ENCODE measurements around the gene AP2B1. TPM values are rescaled to one million over a fixed set of nuclear protein-coding genes. Genes with fewer than 3 reads are reported as not detected.
"Not testable (repeated sequence)": the region's sequence is repeated elsewhere in the genome, so short reads cannot be mapped to it uniquely, and the experiment has no call there.

AP2B1 gene
- total RNA-seq, 1 experiment from 2014 or later = 61.4 TPM

DNA sequence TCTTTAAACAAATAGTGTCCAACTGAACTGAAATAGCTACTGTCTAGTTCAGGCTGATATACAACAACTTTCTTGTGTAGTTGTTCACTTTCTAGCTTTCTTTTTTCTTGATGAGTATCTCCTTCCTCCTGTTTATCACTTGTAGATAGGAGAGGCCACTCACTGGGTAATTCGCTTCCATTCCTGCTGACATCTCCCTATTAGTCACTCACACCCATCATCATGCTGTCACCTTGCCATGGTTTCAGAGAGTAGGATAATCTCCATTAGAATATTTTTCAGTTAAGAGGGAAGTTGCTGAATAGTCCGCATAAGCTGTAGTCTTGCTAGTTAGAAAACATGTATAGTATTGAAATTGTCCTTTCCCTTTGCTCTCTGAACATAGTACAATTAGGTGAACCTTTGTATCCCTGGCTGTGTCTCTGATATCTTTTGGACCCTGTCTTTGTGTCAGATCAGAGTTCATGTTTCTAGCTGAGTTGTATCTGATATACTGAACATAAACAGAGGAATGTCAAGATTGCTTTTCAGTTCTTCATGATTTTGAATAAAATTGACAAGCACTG is 79.9 kb downstream of the AP2B1 start:
- no peak for DNase-seq (ENCODE audit: low read depth, low spot score)
- in situ Hi-C loops (cut with HindIII; ENCODE audit: low pct_unique_long_range_greater_than_20kb, low sequenced_read_pairs) = no loop called here

DNA sequence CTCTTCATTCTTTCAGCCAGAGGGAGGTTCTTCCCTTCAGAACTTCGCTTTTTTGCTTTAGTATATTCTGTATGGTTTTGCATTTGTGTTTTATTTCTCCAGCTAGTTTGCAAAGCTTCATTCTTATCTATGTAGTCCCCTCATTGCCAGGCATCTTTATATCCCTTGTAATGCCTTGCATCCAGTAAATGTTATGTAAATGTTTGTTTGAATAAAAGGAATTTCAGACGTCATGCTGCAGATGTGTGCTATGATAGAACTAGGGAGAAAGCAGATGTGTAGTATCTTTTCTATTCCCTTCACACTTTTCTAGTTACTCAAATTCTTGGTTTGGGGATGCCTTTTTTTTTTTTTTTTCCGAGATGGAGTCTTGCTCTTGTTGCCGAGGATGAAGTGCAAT is 81.7 kb downstream of the AP2B1 start:
- no peak for DNase-seq (ENCODE audit: low read depth, low spot score)
- in situ Hi-C loops (cut with HindIII; ENCODE audit: low pct_unique_long_range_greater_than_20kb, low sequenced_read_pairs) = no loop called here

DNA sequence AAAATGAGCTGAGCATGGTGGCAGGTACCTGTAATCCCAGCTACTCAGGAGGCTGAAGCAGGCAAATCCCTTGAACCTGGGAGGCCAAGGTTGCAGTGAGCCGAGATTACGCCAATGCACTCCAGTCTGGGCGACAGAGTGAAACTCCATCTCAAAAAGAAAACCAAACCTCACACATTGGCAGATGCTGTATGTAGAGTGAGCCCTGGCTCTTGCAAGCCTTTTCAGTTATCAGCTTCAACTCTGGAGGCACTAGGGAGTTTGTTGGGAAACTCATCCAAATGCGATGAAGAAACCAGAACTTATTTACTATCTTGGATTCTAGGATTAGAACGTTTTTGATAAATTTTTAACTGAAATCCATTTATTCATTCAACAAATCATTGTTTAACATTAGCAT is 87.4 kb downstream of the AP2B1 start:
- in situ Hi-C loops (cut with HindIII; ENCODE audit: low pct_unique_long_range_greater_than_20kb, low sequenced_read_pairs) = no loop called here
- no peak for DNase-seq (ENCODE audit: low read depth, low spot score)

DNA sequence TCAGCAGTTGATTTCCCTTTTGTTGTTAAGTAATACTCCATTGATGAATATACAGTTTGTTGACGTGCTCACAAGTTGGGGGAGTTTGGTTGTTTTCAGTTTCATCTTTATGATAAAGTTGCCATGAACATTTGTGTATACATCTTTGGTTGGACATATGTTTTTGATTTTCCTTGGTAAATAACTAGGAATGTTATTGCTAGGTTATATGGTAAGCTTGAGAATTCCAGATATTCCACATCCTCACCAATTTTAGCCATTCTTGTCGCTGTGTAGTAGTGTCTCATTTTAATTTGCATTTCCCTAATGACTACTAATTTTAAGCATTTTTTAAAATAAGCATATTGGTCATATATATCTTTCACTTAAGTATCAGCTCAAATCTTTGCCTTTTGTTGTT is 89.3 kb downstream of the AP2B1 start:
- in situ Hi-C loops (cut with HindIII; ENCODE audit: low pct_unique_long_range_greater_than_20kb, low sequenced_read_pairs) = no loop called here
- no peak for DNase-seq (ENCODE audit: low read depth, low spot score)

DNA sequence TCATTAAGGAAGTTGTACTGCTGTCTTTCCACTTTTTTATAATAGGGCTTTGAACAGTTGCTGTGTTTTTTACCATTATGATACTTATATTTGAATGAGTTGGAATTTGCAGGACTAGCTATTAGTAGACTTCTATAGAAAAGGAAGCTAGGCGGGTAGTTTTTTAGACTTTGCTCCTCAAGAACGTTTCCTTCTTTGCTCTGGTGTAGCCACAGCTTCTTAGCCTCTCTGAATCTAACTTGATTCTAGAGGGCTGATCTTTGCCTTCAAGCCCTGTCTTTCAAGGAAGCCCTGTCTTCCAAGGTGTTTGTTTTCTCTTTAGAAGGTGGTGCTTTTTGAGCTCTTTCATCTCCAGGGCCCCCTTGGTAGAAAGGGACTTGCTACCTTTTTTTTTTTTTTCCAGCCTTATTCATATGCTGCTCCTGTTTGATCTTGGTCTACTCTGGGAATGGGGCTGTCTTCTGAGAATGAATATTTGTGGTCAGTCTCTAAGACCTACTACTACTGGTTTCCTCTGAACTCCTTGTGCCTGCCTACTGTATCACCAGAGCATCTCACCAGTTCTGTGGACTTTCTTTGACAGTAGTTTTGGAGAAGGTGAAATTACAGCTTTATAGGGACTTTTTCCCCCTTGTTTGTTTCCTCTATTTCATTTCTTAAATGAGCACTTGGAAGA is 92.0 kb downstream of the AP2B1 start:
- DNase-seq (ENCODE audit: low read depth, low spot score) = no peak
- in situ Hi-C loops (cut with HindIII; ENCODE audit: low pct_unique_long_range_greater_than_20kb, low sequenced_read_pairs) = no loop called here

DNA sequence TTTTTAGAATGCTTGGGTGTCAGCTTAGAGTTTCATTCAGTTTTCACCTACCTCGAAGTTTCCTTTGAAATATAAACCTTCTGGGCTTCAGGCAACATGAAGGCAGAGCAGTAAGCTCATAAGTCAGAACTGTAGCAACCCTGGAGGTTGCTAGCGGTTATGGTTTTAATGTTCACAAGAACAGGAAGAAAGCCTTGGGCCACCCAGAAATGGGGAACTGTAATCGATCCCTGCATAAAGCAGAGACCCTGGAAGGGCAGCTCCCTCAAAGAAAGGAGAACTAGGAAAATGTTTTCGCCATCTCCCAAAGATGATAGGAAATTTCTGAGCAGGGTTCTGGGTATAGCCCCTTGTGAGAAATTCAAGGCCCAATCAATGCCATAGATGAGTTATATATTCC is 96.5 kb downstream of the AP2B1 start:
- in situ Hi-C loops (cut with HindIII; ENCODE audit: low pct_unique_long_range_greater_than_20kb, low sequenced_read_pairs) = no loop called here
- no peak for DNase-seq (ENCODE audit: low read depth, low spot score)

DNA sequence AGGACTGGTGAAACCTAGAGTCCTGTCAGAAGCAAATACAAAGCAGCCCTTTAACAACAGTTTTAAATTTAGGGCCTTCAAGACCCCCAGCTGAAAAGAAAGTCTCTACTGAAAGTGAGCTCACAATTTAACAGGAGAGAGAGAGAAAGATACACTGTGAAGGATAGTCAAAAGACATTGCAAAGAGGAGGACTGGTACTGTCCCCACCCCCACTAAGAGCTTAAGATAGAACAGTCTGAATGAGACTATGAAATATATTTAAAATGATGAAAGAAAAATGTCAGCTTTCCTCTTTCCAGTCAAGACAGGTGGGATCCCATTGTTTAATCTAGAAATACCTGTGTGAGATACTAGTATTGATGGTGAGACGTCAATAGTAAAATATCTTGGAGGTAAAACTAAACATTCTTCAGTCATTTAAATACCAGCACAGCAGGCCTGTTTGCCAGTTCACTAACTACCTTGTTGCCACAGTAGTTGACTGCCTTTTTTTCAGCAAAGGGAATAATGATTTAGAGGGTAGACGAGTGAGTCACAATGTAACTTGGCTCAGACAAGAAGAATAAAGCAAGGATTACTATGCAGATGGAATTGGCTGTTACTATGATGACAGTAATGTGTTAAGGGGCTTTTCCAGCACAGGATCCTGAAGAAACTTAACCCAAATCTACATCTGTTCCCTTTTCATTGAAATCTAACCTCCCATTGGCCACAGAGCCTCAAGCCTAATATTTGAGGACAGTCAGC is 97.1 kb downstream of the AP2B1 start:
- in situ Hi-C loops (cut with HindIII; ENCODE audit: low pct_unique_long_range_greater_than_20kb, low sequenced_read_pairs) = no loop called here
- DNase-seq (ENCODE audit: low read depth, low spot score) = no peak

DNA sequence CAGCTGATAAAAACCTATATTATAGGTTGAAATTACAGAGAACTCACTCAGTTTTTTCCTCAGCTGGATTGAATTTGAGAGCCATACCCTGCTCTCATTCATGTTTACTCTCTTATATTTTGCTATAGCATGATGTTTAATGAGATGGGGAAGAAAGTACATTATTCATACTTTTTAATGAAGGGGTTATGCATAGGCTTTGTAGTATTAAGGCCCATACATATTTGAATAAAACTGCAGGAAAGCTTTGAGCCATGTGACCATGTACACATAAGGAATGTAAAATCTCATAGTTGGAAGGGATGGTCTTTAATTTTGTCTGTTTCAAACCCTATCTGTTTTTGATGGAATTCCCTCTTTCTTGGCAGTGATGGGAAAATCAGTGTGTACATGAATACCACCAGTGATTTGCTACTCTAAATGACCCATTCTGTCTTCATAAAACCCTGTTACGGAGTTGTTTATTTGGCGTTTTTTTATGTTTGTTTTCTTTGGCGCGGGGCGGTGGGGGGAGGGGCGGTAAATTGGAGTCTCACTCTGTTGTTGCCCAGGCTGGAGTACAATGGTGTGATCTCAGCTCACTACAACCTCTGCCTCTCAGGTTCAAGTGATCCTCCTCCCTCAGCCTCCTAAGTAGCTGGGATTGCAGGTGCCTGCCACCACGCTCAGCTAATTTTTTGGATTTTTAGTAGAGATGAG is 105.5 kb downstream of the AP2B1 start:
- no peak for DNase-seq (ENCODE audit: low read depth, low spot score)
- in situ Hi-C loops (cut with HindIII; ENCODE audit: low pct_unique_long_range_greater_than_20kb, low sequenced_read_pairs) = no loop called here

DNA sequence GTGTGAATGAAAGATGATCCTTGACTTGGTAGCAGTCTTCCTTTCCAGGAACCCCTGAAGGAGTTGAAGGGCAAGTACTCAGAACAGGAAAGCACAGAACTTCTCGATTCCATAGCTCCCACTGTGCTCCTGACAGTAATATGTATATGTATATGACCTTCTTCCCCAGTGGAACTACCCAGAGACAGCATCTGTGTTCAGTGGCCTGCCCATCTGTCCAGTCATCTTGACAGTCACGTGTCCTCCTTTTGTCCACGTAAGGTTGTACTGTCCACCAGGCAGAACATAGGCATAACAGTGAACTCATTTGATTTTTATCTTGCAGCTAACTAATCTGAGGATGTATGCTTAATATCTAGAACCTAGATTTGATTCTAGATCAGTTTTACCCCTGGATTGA is 106.5 kb downstream of the AP2B1 start:
- no peak for DNase-seq (ENCODE audit: low read depth, low spot score)
- in situ Hi-C loops (cut with HindIII; ENCODE audit: low pct_unique_long_range_greater_than_20kb, low sequenced_read_pairs) = no loop called here

DNA sequence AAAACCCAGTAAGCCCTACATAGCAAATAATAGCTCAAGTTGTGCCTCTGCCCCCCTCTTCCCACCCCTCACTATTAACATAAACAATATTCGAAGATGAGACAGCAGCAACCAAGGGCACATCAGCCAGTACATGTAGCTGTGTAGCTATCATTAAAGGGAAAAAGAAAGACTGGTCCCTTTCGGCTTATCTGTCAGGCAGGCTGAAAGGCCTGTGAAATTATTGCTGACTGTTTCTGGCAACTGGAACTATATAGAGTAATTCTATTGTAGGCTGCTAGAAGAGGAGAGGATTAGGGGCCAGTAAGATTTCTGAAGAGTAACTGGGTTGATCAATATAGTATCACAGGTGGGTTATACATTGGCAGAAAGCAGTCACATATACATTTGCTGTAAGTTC is 107.8 kb downstream of the AP2B1 start:
- DNase-seq (ENCODE audit: low read depth, low spot score) = no peak
- in situ Hi-C loops (cut with HindIII; ENCODE audit: low pct_unique_long_range_greater_than_20kb, low sequenced_read_pairs) = no loop called here

DNA sequence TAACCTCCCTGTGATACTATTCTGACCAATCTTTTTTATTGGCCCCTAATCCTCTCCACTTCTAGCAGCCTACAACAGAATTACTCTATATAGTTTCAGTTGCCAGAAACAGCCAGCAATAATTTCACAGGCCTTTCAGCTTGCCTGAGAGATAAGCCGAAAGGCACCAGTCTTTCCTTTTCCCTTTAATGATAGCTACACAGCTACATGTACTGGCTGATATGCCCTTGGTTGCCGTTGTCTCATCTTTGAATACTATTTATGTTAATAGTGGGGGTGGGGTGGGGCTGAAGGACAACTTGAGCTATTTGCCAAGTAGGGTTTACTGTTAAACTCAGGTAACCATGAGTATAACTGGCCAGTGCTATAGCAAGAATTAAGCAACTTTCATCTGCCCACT is 108.5 kb downstream of the AP2B1 start:
- no peak for DNase-seq (ENCODE audit: low read depth, low spot score)
- in situ Hi-C loops (cut with HindIII; ENCODE audit: low pct_unique_long_range_greater_than_20kb, low sequenced_read_pairs) = no loop called here

DNA sequence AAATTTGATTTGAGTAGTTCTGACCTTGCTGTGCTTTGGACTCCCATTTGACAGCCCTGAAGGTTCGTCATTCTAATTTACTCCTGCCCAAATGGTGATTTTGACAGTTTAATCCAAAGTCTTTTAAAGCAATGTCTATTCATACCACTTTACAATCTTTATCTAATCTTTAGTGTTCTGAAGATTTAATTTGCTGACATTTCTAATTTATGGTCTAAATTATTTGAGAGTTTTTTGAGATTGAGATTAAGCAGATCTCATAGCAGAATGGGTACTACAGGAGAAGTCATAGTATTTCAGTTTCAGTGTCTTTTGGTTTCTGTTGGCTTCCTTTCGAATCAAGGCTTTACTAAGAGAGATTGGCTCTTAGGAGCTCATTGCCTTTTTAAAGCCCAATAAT is 111.7 kb downstream of the AP2B1 start:
- DNase-seq (ENCODE audit: low read depth, low spot score) = no peak
- in situ Hi-C loops (cut with HindIII; ENCODE audit: low pct_unique_long_range_greater_than_20kb, low sequenced_read_pairs) = no loop called here

DNA sequence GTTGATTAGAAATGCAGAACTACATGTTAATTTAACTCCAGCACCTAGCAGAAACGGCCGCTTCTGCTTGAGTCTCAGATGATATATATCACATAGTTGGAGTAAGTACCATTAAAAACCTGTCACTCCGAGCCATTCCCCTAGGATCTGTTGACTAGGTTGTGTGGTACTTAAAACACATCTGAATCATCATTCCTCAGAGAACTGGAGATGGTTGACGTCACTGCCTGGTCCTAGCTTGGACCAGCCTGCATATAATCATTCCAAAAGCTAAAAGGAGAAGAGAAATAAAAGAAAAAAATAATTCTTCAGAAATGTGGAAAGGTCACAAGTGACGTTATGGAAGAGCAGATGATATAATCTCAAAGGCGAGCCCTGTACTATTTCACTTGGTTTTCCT is 113.0 kb downstream of the AP2B1 start:
- DNase-seq (ENCODE audit: low read depth, low spot score) = peak; percentile 45
- in situ Hi-C loops (cut with HindIII; ENCODE audit: low pct_unique_long_range_greater_than_20kb, low sequenced_read_pairs) = no loop called here

DNA sequence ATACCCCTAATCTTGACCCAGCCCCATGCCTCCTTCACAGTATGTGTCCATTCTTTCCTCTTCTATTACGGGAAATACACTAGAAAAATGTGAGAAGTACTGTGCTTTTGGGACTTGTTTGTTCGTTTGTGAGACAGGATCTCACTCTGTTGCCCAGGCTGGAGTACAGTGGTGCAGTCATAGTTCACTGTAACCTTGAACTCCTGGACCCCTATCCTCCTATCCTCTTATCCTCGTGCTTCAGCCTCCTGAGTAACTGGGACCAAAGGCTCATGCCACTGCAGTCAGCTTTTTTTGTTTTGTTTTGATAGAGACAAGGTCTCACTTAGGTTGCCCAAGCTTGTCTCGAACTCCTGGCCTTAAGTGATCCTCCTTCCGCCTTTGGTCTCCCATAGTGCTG is 114.4 kb downstream of the AP2B1 start:
- in situ Hi-C loops (cut with HindIII; ENCODE audit: low pct_unique_long_range_greater_than_20kb, low sequenced_read_pairs) = no loop called here
- DNase-seq (ENCODE audit: low read depth, low spot score) = no peak

DNA sequence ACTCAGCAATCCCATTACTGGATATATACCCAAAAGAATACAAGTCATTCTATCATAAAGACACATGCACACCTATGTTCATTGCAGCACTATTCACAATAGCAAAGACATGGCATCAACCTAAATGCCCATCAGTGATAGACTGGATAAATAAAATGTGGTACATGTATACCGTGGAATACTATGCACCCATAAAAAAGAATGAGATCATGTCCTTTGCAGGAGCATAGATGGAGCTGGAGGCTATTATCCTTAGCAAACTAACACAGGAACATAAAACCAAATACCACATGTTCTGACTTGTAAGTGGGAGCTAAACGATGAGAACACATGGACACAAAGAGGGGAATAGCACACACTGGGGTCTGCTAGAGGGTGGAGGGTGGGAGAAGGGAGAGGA is 116.2 kb downstream of the AP2B1 start:
- DNase-seq (ENCODE audit: low read depth, low spot score); in situ Hi-C loops (cut with HindIII; ENCODE audit: low pct_unique_long_range_greater_than_20kb, low sequenced_read_pairs): not testable (repeated sequence)

DNA sequence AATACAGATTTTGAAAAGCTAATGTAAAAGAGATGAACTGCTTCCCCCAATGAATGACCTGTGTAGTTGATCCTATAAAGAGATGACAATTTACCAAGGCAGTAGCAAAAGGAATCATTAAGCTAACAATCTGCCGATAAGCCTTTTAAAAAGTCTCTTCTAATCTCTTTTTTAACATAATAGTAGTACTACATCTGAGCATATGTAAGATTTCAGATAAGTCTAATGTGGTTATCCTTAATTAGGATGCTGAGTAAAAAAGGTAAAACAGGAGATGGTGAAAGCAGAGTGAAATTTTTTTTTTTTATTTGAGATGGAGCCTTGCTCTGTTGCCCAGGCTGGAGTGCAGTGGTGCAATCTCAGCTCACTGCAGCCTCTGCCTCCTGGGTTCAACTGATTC is 118.1 kb downstream of the AP2B1 start:
- in situ Hi-C loops (cut with HindIII; ENCODE audit: low pct_unique_long_range_greater_than_20kb, low sequenced_read_pairs) = no loop called here

DNA sequence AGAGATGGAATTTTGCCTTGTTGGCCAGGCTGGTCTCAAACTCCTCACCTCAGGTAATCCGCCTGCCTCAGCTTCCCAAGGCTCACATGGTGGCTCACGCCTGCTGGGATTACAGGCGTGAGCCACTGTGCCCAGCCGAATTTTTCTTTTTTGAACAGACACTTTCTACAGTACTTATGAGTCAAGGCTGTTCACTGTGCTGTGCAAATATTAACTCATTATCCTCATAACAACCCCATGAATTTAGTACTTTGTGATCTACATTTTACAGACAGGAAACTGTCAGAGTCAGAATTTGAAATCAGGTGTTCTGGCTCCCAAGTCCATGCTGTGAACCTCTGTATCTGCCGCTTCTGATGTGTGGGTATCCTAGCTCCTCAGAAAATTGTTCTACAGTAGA is 118.6 kb downstream of the AP2B1 start:
- no peak for DNase-seq (ENCODE audit: low read depth, low spot score)
- in situ Hi-C loops (cut with HindIII; ENCODE audit: low pct_unique_long_range_greater_than_20kb, low sequenced_read_pairs) = no loop called here

More for the DNA sequence above, 118.1 kb downstream of the AP2B1 start:
- DNase-seq (ENCODE audit: low read depth, low spot score) = no peak

DNA sequence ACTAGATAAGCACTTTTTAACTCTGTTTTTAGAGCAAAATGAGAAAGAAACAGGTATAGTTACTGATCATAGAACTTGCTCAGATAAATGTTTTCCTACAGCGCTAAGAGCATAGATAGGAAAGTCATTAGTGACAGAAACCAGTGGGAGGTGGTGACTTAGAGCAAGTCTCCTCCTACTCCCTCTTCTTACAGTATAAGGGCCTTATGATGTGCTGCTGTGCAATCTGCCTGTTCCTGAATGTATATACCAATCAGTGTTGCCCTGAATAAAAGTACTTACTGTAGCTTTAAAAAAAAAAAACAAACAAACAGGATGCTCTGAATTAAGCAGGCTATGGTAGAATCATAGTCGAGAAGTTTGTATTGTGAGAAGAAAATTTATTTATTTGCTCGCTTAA is 121.0 kb downstream of the AP2B1 start:
- no peak for DNase-seq (ENCODE audit: low read depth, low spot score)
- in situ Hi-C loops (cut with HindIII; ENCODE audit: low pct_unique_long_range_greater_than_20kb, low sequenced_read_pairs) = no loop called here

DNA sequence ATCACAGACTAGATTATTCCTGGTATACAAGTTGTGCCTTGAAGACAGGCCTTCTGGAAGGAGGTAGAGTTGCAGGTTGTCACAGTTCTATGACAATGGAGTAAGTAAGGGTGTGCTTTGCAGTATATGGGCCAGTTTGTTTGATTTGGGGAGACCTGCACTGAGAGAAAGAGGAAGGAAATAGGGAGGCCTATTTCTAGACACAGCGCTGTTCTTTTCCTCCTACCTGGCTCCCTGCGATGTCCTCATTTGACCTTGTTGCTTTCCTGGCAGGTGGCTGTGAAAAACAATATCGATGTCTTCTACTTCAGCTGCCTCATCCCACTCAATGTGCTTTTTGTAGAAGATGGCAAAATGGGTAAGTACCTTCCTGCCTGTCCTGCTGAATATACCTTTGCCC is 121.8 kb downstream of the AP2B1 start:
- in situ Hi-C loops (cut with HindIII; ENCODE audit: low pct_unique_long_range_greater_than_20kb, low sequenced_read_pairs) = no loop called here
- DNase-seq (ENCODE audit: low read depth, low spot score) = no peak

Measured in SK-MEL-5 (cell line).